ENCODE measurements around the gene MTG2.

MTG2 gene

GRCh38 chr20:62163986-62164762 is 18.7 kb upstream of the MTG2 start:
- no peak for DNase-seq

DNA sequence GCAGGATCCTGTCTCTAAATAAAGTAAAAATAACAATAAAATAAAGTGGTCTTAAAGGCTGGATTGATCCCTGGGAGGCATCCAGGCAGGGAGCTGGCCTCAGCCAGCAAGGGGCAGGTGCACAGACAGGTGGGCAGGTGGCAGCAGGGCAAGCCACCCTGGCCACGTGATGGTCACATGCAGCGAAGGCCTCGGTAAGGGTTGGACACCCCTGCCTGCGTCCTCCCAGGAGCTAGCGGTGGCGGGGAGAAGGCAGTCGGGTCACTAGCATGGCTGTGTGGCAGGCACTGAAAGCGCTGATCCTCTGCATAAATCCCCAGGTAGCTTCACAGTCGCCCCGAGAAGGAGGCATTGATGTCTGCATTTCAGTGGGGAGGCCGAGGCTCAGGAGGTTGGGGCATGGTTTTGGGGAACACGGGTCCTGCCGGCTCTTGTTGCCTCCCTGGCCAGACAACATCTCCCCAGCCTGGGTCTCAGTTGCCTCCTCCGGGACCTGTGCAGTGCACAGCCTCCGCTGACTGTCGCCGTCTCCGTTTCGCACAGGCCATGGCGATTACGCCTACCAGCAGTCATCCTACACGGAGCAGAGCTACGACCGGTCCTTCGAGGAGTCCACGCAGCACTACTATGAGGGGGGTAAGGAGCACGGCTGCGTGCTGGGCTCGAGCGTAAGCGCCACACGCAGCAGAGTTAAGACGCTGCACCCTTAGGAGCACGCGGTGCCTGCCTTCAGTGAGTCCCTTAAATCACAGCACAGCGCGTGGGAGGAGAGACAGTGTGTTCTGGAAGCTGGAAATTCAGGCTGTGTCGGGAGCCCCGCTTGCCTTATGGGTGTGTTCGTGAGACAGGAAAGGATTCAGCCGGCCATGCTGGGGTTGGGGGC is 17.7 kb upstream of the MTG2 start:
- no peak for DNase-seq

GRCh38 chr20:62165762-62166399 is 16.9 kb upstream of the MTG2 start:
- no peak for DNase-seq

DNA sequence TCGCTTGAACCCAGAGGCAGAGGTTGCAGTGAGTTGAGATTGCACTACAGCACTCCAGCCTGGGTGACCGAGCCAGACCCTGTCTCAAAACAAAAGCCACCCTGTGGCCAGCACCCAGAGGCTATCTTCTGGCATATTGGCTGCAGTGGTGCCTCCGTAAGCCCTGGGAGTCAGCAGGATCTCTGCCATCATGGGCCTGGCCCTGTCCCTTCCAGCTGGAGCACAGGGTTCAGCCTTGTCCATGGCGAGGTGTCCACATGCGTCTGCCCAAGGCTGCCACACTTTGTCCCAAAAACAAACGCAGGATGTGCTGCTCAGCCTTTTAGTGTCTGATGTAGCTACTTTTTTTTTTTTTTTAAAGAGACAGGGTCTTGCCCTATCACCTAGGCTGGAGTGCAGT is 15.4 kb upstream of the MTG2 start:
- no peak for DNase-seq

DNA sequence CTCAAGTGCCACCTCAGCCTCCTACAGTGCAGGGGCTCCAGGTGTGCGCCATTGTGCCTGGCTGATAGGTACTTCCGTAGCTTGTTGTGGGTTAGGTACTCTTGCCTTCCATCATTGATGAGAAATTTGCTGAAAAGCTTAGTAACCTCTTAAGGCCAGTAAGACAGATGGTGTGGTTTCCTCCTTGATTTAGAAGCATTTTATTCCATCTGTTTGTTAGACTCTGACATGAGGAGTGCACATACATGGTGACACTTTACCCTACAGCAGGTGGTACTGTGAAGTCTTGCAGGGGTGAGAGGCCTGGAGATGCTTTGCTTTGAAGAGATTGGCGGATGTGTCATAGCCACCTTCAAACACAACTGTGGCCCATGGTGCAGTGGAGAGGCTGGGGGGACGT is 14.8 kb upstream of the MTG2 start:
- DNase-seq: no peak

DNA sequence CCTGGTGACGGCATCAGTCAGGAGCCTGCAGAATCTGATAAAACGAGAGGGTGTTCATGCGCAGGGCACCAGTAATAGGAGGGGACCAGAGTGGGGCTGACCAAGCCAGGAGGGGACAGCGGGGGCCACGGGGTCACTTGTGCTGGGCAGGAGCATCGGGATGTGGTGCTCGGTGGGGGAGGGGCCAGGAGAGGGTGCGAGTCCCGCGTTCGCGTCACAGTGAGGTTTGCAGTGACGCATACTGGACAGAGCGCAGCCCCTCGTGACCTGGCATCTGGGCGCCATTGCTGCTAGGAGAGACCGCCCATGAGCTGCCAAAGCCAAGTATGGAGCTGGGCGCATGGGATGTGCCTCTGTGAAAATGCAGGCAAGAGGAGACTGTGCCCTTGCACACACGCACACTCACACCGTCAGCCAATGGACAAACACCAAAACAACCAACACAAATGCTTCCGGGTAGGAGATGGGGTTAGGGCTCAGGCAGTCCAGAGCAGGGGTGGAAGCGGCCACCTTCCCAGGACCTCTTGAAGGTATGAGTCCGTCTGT is 13.9 kb upstream of the MTG2 start:
- no peak for DNase-seq

DNA sequence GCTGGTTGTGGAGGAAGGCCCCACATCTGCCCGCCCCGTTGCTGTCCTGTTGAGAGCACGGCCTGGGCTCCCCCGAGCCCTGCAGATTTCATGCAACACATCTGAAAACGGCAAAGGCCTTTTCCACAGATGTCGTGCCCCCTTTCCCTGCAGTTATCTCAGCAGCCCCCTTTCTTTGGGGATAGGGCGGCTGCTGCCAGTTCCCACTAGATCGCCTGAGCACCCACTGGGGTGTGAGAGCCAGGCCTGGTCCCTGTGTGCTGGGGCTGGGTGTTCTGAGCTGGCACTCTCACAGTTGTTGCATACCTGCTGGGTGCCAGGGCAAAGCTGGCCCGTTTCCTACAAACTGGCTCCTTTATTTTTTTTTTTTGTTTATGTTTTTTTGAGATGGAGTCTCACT is 12.3 kb upstream of the MTG2 start:
- DNase-seq: no peak

- DNase-seq: no peak
Observed at GRCh38 chr20:62171245-62171644, 11.6 kb upstream of the MTG2 start.

- DNase-seq: no peak
Observed at GRCh38 chr20:62172666-62173065, 10.2 kb upstream of the MTG2 start.

- DNase-seq: no peak
Observed at GRCh38 chr20:62174021-62174804, 8.6 kb upstream of the MTG2 start.

DNA sequence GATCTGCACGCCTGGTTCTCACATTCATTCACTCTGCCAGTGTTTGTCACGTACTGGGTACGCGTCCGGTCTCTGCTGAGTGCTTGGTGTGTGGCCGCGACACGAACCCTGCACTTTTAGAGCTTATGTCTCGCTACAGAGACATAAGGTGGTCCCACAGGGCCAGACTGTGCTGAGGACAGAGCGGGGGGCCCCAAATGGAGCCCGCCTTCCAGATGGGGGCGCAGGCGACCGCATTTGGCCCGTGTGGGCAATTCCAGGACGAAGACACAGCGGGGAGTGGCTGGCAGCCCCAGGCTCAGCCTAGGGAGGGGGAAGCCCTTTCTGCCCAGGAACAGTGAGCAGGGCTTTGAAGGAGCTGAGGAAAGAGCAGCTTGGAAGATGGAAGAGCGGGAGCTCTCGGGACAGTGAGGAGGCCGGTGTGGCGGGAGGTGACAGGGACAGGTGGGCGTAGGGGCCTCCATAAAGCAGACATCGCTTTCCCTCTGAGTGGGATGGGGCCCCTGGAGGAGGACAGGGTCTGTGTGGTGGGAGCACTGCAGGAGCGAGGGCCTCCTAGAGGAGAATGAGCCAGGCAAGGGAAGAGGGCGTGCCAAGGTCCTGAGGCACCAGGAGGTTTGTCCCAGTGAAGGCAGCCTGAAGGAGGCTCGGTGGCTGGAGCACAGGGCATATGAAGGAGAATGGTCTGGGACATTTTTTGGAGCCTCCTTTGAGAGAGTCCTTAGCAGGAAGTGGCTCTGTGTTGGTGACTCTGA is 7.8 kb upstream of the MTG2 start:
- DNase-seq: no peak

DNA sequence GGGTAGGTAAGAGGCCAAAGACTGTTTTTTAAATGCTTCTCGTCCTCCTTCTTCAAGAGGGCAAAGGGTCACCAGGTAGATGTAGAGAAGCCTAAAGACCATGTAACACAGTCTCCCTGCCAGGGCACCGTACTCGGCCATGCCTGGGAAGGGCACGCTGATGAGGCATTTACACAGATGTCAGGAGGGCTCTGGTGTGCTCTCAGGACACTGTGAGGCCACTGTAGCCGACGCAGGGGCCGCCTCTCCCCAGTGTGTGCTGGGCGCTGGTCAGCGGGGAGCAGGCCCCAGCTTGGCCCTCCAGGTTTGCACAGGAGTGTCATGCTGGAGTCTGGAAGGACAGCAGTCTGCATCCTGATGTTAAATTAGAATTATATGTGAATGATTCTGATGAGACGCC is 7.1 kb upstream of the MTG2 start:
- DNase-seq: no peak

- no peak for DNase-seq
Observed at GRCh38 chr20:62176866-62177265, 6.0 kb upstream of the MTG2 start.

DNA sequence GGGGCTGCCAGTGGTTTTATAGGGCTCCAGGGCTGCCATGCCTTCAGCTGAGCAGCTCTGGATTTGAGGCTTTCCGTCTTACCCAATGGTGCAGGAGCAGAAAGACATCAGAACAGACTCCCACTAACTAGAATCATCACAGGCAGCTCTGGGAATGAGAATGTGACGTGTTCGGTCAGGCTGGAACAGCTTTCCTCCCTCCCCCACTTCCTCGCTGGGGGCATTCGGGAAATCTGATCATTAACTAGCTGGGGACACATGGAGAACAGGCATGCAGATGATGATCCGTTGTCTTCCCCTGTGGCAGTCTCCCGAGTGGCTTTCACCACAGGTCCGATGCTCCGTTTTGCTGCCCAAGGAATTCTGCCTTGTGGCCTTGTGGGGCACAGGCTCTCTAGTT is 5.5 kb upstream of the MTG2 start:
- DNase-seq: no peak

DNA sequence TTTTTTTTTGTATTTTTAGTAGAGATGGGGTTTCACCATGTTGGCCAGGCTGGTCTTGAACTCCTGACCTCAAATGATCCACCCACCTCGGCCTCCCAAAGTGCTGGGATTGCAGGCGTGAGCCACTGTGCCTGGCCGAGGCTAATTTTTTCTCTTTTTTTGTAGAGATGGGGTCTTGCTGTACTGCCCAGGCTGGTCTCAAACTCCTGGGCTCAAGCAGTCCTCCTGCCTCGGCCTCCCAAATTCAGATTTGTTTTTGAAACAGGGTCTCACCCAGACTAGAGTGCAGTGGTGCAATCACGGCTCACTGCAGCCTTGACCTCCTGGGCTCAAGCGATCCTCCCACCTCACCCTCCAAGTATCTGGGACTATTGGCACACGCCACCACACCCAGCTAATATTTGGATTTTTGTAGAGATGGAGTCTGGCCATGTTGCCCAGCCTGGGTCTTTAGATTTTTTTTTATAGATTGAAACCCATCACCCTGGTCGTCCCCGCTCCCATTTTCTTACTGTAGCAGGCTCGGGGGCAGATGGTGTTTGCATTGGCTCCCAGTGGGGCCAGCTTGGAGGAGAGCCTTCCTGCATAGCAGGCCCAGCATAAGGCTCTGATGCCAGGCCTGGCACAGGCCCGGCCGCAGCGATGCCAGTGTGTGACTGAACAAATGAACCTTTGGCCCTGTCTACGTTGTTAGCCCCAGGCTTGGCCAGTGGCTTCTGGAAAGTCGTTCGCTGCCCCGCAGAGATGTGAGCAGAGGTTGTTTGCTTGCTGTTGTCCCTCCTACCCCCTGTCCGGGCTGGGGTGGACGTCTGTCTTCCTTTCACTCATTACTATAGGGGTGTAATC is 4.3 kb upstream of the MTG2 start:
- DNase-seq: no peak

GRCh38 chr20:62179162-62179504 is 3.7 kb upstream of the MTG2 start:
- no peak for DNase-seq

- no peak for DNase-seq
Observed at GRCh38 chr20:62181808-62182207, 1.0 kb upstream of the MTG2 start.

DNA sequence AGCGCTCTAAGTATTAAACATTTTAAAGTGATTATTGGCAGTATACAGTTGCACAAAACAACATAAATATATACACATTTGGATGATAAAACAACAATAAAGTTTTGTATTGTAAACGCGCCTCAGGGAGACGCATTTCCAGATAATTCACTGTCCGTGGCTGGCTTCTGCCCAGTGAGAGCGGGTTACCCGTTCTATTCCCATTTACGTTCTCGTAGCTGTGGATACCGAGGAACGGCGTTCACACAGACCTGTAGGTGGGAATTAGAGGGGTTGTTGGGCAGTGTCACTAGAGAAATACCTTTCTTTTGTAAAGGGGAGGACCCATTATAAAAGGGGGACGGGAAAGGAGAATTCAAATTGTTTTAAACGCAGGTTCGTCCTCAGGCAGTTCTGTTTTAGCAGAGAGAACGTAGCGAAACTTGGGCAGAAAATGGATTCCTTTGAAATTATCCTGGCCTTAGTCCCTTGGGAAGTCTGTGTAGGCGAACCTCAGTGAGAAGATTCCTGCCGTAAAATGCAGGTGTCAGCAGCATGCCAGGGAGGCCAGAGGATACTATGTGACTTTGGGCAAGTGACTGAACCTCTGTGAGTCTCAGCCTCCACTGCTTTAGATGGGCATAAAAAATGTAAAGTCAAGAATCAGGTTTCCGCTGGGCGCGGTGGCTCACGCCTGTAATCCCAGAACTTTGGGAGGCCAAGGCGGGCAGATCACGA is 756 bp downstream of the MTG2 start:
- no peak for DNase-seq

DNA sequence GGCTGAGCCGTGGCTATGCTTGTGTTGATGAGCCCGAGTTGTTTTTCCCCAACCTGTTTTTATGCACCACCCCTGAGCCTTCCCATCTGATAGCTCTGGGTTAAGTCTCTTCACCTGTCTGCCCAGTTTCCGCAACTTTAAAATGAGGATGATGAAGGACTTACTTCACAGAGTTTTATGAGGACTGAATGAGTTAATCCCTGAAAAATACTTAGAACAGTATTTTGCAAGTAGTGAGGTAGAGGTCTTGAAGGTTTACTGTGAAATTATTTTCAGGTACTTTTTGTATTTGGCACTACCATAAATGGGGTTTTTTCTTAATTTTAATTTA is 3.2 kb downstream of the MTG2 start:
- DNase-seq: no peak

Data from NK-92 treated with Interleukin-12 subunit alpha and Interleukin-12 subunit beta, amount 100 ng/mL, for 24 hours (cell line).